ENCODE results near the gene CYP2A6. TPM values are rescaled to one million over a fixed set of nuclear protein-coding genes. Genes with fewer than 3 reads are reported as not detected.
"Not testable (repeated sequence)": the region's sequence is repeated elsewhere in the genome, so short reads cannot be mapped to it uniquely, and the experiment has no call there.

CYP2A6 gene
- polyA plus RNA-seq, 1 donor = 0.35 TPM

DNA sequence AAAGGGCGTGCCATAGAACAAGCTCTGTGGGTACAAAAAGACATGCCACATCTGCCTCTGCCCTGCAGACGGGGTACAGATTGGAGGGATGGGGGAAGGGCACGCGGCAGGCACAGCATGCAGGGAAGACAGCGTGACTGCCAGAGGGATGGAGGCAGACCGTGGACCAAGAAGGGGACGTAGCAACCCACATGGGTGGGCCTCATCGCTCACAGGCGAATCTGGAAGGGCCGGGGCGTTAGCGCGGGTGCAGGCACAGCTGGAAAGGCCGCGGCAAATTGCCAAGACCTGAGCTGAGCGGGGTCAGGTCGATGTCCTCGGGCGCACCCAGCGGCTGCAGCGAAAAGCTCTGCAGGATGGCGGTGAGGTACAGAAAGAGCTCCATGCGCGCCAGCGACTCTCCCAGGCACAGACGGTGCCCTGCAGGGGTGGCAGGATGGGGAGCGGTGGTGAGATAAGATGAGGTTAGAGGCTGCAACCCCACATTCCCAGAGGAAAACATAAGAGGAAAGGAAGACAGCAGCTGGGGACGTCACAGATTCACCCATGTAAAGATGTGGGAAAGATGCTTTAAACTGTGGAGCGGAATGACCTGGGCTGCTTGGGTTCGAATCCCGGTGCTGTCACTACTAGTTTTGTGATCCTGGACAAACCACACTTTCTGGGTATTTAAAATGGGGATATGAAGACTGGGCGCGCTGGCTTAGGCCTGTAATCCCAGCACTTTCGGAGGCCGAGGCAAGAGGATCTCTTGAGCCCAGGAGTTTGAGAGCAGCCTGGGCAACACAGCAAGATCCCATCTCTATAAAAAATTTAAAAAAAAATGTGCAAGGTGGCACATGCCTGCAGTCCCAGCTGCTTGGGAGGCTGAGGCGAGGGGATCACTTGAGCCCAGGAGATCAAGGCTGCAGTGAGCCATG is 31.5 kb downstream of the CYP2A6 start:
- not testable (repeated sequence) for DNase-seq

DNA sequence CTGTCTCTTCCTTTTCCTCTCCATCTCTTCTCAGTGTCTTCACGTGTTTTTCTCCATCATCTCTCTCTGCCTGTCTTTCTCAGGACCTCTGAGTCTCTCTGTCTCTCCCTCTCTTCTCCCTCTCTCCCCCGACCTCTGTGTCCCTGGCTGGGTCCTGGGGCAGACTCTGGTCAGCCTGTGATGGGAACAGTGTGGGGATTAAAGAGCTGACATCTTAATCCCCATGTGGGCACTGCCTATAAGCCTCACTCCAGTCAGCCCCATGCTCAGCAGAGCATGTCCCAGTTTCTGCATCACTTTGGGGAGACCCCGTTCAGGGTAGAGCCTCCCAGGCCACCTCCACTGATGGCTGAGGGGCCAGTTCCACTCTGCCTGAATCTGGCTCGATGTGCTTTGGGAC is 35.0 kb downstream of the CYP2A6 start:
- no peak for DNase-seq

DNA sequence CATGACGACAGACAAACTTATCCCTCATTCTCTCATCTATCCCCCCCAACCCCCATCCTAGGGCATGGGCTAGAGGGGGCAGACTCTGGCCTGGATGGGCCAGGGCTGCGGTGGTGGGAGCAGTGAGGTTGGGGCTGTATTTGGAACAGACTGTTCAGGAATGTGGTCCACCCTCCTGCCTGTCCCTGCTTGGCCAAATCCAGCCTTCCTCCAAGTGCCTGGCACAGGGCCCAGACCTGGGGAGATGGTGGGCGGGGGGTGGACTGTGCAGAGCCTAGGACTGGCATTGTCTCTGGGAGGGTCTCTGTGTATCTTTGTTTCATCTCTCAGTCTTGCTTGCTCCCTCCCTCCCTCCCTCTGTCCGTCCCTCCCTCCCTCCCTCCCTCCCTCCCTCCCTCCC is 37.1 kb downstream of the CYP2A6 start:
- no peak for DNase-seq

DNA sequence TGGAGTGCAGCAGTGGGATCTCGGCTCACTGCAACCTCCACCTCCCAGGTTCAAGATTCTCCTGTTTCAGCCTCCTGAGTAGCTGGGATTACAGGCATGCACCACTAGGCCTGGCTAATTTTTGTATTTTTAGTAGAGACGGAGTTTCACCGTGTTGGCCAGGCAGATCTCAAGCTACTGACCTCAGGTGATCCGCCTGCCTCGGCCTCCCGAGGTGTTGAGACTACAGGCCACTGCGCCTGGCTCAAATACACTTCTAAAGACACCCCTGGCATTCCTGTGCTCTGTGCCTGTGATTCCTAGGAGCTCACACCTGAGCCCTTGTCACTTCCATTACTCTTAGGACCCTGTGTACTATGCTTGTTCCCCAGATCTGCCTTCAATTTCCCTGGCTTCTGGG is 37.7 kb downstream of the CYP2A6 start:
- DNase-seq = not testable (repeated sequence)

DNA sequence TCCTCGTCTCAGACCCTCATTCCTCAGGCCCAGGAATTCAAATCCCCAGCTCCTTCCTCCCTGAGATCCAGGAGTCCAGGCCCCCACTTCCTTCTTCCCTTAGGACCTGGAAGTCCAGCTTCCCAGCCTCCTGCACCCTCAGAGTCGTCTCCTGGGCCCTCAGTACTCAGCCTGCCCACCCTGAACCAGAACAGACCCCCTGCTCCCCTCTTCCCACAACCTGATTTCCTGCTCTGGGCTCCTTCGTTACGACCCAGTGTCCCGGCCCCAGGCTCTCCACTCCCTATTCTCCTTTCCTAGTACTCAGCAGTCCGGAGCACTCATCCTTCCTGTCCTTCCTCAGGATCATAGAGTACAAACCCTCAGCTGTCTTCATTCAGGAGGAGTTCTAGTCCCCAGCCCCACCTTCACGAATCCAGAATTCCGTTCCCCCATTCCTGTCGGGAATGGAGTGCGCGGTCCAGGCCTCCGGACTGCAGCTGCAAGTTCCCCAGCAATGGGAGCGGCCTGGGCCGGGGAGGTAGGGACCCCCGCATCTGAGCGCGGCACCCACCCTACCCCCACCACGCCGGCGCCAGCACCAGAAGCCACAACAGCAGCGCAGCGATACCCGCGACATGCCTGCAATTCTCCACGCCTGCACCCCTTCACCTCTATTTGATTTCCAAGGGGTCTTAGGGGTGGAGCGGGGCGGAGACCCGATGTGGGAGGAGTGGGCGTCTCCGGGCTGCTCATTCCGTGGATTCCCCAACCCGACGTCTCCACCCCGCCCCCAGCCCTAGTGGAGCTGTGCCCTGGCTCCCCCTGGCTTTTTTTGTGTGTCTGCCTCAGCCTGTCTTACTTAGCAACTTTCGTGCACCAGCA is 38.5 kb downstream of the CYP2A6 start:
- DNase-seq = no peak

- DNase-seq = peak; percentile 71
These were observed 39.4 kb downstream of the CYP2A6 start for GRCh38 chr19:40810649-40811408.

- no peak for DNase-seq
These were observed 40.1 kb downstream of the CYP2A6 start for GRCh38 chr19:40810160-40810559.

DNA sequence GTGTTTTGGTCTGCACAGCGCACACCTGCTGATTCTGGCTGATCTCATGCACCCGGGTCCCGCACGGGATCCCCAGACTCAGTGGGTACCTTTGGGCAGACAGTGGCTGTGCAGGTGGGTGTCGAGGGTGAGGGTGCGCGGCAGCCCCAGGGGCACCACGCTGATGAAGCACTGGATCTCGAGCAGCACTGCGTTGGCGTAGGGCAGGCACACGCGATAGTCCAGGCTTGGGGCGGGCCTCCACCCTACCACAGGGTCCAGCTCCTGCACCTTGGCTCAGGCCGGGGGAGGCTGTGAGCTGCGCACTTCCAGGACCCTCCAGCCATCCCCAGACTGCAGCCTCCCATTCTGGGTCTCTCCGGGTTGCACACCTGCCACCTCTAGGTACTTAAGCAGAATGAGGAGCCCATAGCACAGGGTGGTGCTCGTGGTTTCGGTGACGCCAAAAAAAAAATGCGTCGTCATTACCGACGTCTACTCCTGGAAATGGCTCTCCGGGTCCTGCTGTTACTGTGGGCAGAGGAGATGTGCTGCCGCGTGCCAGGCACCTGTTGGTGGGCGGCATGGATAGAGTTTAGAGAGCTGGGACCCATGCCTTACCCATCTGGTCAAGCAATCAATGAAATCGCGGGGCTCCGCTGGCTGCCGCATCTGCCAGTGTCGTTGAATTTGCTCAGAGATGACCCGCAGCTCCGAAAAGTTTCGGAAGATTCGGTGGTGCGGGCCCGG is 40.7 kb downstream of the CYP2A6 start:
- DNase-seq = no peak

GRCh38 chr19:40808497-40808896 is 41.8 kb downstream of the CYP2A6 start:
- no peak for DNase-seq

DNA sequence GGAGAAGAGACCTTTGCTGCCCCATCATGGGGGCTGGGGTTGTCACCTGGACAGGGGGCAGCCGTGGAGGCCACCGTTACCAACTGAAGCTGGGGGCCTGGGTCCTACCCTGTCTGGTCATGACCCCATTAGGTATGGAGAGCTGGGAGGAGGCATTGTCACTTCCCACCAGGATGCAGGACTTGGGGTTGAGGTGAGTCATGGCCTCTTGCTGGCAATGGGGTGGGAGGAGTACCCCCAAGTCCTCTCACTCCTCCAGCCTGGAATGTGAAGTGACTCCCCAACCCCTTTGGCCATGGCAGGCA is 42.3 kb downstream of the CYP2A6 start:
- DNase-seq = no peak

DNA sequence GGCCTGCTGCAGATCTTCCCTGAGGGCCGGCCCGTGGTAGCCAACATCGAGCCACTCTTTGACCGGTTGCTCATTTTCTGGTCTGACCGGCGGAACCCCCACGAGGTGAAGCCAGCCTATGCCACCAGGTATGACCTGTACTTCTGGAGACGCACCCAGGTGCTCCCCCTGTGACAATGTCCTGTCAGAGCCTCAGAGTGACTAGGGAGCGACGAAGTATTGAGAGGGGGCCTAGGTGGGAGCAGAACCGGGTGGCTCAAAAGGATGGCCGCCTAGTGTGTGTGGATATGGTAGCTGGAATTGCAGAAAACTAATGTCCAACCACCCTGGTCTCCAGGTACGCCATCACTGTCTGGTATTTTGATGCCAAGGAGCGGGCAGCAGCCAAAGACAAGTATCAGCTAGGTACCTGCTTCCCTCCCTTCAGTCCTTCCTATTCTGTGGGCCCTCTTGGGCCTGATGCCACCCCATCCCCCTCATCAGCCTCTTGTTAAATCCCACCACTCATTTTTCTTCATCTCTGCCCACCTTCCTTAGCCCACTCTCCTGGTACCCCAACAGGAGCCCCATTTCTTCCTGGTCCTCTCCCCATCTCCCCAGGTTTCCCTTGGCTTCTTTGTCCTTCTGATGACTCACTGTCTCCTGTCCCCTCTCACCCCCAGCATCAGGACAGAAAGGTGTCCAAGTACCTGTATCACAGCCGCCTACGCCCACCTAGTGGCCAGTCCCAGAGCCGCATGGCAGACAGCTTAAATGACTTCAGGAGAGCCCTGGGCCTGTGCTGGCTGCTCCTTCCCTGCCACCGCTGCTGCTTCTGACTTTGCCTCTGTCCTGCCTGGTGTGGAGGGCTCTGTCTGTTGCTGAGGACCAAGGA is 42.9 kb downstream of the CYP2A6 start:
- no peak for DNase-seq

GRCh38 chr19:40806423-40807146 is 43.7 kb downstream of the CYP2A6 start:
- DNase-seq = peak; percentile 96

- DNase-seq = no peak
These were observed 44.9 kb downstream of the CYP2A6 start for GRCh38 chr19:40805258-40805868.

DNA sequence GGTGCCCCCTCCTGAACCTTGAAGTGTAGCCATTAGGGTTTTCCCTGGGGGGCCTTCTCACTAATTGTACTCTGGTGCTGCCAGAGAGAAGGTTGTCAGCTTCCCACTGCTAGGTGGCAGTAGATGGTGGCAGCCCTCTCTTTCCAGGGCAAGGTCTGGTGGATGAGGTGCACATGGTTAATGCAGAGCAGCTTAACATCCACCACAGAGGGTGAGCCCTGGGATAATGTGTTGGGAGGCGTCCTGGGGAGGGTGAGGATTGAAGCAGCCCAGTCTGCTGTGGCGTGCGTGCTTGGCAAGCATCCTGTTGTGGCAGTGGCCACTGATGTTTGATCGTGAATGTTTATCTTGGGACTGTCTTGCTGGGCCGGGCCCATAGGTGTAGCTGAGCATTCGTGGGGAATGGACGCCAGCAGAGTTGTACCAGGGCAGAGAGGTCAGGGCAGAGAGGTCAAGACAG is 45.4 kb downstream of the CYP2A6 start:
- DNase-seq = no peak

GRCh38 chr19:40803857-40804782 is 46.1 kb downstream of the CYP2A6 start:
- DNase-seq = no peak

GRCh38 chr19:40803170-40803856 is 46.9 kb downstream of the CYP2A6 start:
- no peak for DNase-seq

- DNase-seq = no peak
These were observed 47.7 kb downstream of the CYP2A6 start for GRCh38 chr19:40802300-40803169.
